Left renal pelvis (tissue), 4 donors: ENCODE measurements around the gene C1QTNF1. TPM values are rescaled to one million over a fixed set of nuclear protein-coding genes. Genes with fewer than 3 reads are reported as not detected.
"Not testable (repeated sequence)": the region's sequence is repeated elsewhere in the genome, so short reads cannot be mapped to it uniquely, and the experiment has no call there.

Experiments
- DNase-seq, 4 donors: peaks; one replicate each; pipeline ENCODE4 v3.0.0-alpha.2; 2013; ENCODE audit warnings: low read depth in 4 of 4, low spot score in 3 of 4
- polyA plus RNA-seq, 4 donors: library from polyadenylated mRNA; unstranded; fragments of 120-200 nt; gene quantifications; one replicate each; pipeline ENCODE4 v1.2.1, GENCODE V29; 2013; ENCODE audit not compliant: insufficient read length in 4 of 4

Gene C1QTNF1
- polyA plus RNA-seq, 4 donors = 2.7 to 9.4 (median 3.1) TPM

GRCh38 chr17:79005063-79005861 lies 18.7 kb upstream of the C1QTNF1 start:
- DNase-seq = no peak

GRCh38 chr17:79006046-79006445 lies 17.9 kb upstream of the C1QTNF1 start:
- DNase-seq = no peak

- DNase-seq = no peak
These were observed 17.0 kb upstream of the C1QTNF1 start for GRCh38 chr17:79006794-79007503.

GRCh38 chr17:79007504-79008381 lies 16.2 kb upstream of the C1QTNF1 start:
- no peak for DNase-seq

DNA sequence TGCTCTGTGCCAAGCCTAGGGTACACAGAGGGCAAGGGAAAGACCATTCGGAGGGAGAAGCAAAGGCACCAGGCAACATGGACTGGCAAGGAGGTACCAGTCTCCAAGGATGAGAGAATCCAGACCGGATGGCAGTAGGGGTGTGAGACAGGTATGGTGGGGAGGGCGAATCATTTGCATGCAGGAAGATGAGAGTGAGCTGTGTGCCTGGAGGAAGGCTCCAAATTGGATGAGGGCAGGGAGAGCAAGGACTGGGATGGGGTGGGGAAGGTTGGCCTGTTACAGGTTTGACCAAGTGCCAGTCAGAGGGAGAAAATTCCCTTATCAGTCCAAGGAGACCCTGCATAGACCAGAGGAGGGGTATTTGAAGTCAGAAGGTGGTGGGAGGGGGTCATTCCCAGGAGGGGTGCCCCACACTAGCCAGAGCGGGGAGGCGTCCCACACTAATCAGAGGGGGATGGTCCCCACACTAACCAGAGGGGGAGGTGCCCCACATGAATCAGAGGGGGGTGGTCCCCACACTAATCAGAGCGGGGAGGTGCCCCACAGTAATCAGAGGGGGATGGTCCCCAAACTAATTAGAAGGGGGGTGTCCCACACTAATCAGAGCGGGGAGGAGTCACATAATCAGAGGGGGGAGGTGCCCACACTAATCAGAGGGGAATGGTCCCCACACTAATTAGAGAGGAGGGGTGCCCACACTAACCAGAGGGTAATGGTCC lies 15.1 kb upstream of the C1QTNF1 start:
- no peak for DNase-seq

- peak; percentile 77 to 82 (median 80) for DNase-seq
These were observed 14.3 kb upstream of the C1QTNF1 start, which contains the start of gene CANT1 for GRCh38 chr17:79009397-79010303. TSS of gene CANT1 (minus strand) at chr17:79009764. CDS start at chr17:78997622, 12,142 bp downstream.

- no peak for DNase-seq
These were observed 13.7 kb upstream of the C1QTNF1 start for GRCh38 chr17:79010304-79010646.

DNA sequence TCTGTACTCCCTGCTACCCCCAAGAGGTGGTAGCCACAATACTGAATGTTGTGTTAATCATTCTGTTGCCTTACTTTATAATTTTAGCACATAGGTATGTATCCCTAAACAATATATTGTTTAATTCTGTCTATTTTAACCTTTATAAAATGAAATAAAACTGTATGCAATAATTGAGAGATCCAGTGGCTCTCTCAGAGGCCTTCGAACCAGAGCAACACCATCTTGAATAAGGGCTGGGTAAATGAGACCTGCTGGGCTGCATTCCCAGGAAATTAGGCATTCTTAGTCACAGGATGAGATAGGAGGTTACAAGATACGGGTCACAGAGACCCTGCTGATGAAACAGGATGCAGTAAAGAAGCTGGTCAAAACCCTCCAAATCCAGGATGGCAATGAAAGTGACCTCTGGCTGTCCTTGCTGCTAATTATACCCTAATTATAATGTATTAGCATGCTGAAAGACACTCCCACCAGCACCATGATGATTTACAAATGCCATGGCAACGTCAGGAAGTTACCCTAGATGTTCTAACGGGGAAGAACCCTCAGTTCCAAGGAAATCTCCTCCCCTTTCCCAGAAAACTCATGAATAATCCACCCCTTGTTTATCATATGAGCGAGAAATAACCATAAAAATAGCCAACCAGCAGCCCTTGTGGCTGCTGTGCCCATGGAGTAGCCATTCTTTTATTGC lies 12.4 kb upstream of the C1QTNF1 start:
- no peak for DNase-seq

GRCh38 chr17:79012563-79013134 lies 11.3 kb upstream of the C1QTNF1 start:
- DNase-seq = no peak

- DNase-seq = no peak
These were observed 9.7 kb upstream of the C1QTNF1 start for GRCh38 chr17:79014158-79014758.

DNA sequence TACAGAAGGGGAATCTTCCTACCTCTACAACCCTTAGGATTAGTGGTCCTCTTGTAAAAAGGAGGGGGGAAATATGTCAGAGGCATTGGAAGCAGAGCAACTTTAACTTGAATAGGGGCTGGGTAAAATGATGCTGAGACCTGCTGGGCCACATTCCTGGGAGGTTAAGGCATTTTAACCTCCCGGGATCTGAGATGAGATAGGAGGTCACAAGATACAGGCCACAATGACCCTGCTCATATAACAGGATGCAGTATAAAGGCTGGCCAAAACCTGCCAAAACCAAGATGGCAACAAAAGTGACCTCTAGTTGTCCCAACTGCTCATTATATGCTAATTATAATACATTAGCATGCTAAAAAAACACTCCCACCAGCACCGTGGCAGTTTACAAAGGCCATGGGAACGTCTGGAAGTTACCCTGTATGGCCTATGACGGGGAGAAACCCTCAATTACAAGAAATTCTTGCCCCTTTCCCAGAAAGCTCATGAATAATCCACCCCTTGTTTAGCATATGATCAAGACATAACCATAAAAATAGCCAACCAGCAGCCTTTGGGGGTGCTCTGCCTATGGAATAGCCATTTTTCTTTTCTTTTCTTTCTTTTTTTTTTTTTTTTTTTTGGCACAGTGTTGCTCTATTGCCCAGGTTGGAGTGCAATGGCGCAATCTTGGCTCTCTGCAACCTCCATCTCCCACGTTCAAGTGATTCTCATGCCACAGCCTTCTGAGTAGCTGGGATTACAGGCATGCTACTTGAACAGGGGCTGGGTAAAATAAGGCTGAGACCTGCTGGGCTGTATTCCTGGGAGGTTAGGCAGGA lies 6.2 kb upstream of the C1QTNF1 start:
- no peak for DNase-seq

- DNase-seq = no peak
These were observed 5.6 kb upstream of the C1QTNF1 start for GRCh38 chr17:79018370-79018695.

GRCh38 chr17:79019261-79019631 lies 4.7 kb upstream of the C1QTNF1 start:
- DNase-seq = no peak

DNA sequence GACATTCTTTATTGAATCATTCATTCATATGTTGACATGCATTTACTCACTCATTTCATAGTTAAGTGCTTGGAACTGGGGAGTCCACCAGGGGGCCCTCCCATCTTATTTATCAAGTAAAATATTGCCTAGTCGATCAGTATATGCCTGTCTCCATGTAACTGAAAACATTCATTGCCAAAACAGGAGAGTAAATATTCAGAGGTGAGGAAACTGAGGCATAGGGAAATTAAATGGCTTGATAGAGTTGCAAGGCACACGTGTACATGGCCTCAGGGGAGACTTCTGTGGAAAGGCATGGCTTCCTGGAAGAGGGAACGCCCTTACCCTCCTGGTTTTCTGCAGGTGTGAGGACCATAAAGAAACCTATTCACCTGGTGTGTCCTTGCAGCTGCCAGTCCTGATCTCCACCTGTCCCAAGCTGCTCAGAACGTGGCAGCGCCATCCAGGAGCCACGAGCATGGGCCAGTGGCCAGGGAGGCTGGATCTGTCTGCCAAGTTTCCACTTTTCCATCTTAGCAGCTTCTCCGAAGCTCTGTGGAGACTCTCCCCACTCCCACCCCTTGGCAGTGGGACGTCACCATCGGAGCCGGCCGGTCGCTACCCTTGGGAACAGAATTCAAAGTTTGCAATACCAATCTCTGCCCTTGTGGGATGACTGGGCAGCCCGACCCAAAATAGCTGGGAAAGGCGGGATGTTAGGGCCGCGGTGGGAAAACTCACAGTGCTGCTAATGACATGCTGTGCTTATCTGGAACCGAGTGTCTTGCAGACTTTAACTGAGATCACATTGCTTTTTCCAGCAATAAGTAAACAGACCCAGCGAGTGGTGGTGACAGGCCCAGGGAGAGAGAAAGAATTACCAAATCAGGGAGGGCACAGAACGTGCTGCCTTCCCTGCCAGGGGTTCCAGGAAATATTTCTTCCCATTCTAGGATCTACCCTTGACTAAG lies 4.1 kb upstream of the C1QTNF1 start:
- no peak for DNase-seq

DNA sequence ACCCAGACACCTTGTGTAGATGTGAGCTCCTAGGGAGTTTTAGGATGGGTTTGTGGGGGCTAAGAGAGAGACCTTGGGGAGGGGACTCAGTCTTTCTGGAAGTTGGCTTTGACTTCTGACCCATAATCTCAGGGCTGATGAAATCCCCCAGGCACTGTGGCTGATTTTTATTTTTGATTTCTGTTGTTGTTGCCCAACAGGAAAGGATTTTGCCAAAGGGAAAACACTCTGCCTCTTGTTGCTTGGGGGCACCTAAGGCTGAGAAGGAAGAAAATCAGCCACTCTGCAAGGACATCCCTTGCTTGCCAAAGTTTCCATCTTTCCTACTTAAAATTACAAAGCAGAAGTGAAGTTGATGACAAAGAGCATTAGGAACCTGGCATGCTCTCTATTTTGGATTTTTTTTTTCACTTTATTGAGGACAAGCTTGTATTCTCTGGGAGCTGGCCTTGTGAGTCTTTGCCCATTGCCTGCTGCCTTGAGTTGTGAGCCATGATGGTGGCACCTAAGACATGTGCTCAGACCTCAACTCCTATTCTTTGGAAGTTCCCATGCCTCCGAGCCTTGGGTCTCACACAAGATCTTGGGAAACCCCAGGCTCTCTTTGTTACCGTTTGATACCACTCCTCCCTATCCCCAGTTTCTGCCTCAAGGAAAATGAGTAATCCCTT lies 3.2 kb upstream of the C1QTNF1 start:
- no peak for DNase-seq

- not testable (repeated sequence) for DNase-seq
These were observed 2.0 kb upstream of the C1QTNF1 start for GRCh38 chr17:79021929-79022328.
